ENCODE results near the gene GSTM3. TPM values are rescaled to one million over a fixed set of nuclear protein-coding genes. Genes with fewer than 3 reads are reported as not detected.
"Not testable (repeated sequence)": the region's sequence is repeated elsewhere in the genome, so short reads cannot be mapped to it uniquely, and the experiment has no call there.

The GSTM3 gene
- total RNA-seq, 2 experiments from 2014 or later, result not detected

DNA sequence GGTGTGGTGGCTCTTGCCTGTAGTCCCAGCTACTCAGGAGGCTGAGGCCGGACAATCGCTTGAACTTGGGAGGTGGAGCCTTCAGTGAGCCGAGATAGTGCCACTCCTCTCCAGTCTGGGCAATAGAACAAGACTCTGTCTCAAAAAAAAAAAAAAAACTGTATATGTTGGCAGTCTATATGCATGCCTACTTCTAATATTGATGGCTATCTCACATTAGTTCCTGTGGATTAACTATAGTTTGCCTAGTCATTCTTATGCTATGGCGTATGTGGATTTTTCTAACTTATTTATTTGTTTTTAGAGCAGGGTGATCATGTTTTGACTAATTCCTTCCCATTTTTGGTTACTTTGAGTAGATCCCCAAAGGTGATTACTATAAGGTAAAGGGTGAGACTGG lies 43.8 kb downstream of the GSTM3 start:
- no peaks in the 10 kb centered on the region for H3K9me2 ChIP-seq (ENCODE audit: insufficient read depth, low read length)
- no TSS peak for BruUV-seq (replicated peaks)
- no peak overlapping the region for H2AFZ ChIP-seq (ENCODE audit: low read length)
- ChIA-PET POLR2A (no interaction called here), CTCF (ENCODE audit: unreplicated experiment) (no interaction called here)
- TF ChIP-seq, protein P1, sequence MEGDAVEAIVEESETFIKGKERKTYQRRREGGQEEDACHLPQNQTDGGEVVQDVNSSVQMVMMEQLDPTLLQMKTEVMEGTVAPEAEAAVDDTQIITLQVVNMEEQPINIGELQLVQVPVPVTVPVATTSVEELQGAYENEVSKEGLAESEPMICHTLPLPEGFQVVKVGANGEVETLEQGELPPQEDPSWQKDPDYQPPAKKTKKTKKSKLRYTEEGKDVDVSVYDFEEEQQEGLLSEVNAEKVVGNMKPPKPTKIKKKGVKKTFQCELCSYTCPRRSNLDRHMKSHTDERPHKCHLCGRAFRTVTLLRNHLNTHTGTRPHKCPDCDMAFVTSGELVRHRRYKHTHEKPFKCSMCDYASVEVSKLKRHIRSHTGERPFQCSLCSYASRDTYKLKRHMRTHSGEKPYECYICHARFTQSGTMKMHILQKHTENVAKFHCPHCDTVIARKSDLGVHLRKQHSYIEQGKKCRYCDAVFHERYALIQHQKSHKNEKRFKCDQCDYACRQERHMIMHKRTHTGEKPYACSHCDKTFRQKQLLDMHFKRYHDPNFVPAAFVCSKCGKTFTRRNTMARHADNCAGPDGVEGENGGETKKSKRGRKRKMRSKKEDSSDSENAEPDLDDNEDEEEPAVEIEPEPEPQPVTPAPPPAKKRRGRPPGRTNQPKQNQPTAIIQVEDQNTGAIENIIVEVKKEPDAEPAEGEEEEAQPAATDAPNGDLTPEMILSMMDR (conservative IDR thresholded peaks at IDR 0.05; ENCODE audit: low read length), result no peak
- no peak for TF ChIP-seq EZH2phosphoT487 (IDR thresholded peaks at IDR 0.05; ENCODE audit: borderline replicate concordance, low read depth, low read length)
- H4K20me1 ChIP-seq (ENCODE audit: insufficient read depth, low read length), result no peaks in the 10 kb centered on the region
- H3K79me2 ChIP-seq (ENCODE audit: insufficient read depth, low read depth, low read length), result no peaks in the 10 kb centered on the region
- H3K4me2 ChIP-seq (ENCODE audit: low read length), result no peak overlapping the region
- H3K27ac ChIP-seq (ENCODE audit: low read depth, low read length, poor library complexity, severe bottlenecking), result no peak overlapping the region
- no peaks in the 10 kb centered on the region for H3K9me3 ChIP-seq (ENCODE audit: low read length)
- no peaks in the 10 kb centered on the region for H3K36me3 ChIP-seq (ENCODE audit: insufficient read depth, low read length)
- no peak overlapping the region for H3K4me3 ChIP-seq (ENCODE audit: low read depth, low read length, poor library complexity, severe bottlenecking)
- intact Hi-C loops (cut with micrococcal nuclease; ENCODE audit: unreplicated experiment), result no loop called here
- no peaks in the 10 kb centered on the region for H3K4me1 ChIP-seq (ENCODE audit: insufficient read depth, low read length, poor library complexity, severe bottlenecking)
- DNase-seq (ENCODE audit: low spot score), result no peak

DNA sequence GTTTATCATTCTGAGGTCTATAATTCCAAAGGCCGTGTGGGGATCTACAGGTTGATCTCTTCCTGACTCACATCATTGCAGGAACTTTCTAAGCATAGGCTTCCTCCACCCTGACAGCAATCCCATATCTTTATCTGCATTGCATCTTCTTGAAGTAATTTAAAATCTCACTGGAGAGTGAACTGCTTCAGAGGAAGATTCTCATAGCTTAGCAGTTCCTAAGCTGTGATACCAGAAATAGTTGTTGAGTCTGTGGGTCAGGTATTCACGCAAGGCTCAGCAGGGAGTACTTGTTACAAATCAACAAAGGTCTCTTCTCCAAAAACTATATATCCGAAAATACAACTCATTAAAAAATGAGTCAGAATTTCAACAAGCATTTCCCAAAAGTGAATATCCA lies 45.7 kb downstream of the GSTM3 start:
- BruUV-seq (replicated peaks); H4K20me1 ChIP-seq (ENCODE audit: insufficient read depth, low read length); H3K79me2 ChIP-seq (ENCODE audit: insufficient read depth, low read depth, low read length); H3K4me3 ChIP-seq (ENCODE audit: low read depth, low read length, poor library complexity, severe bottlenecking); CTCF ChIA-PET (ENCODE audit: unreplicated experiment); H2AFZ ChIP-seq (ENCODE audit: low read length); intact Hi-C loops (cut with micrococcal nuclease; ENCODE audit: unreplicated experiment); H3K4me1 ChIP-seq (ENCODE audit: insufficient read depth, low read length, poor library complexity, severe bottlenecking); H3K9me2 ChIP-seq (ENCODE audit: insufficient read depth, low read length); POLR2A ChIA-PET; DNase-seq (ENCODE audit: low spot score); H3K36me3 ChIP-seq (ENCODE audit: insufficient read depth, low read length); H3K9me3 ChIP-seq (ENCODE audit: low read length); H3K27ac ChIP-seq (ENCODE audit: low read depth, low read length, poor library complexity, severe bottlenecking); H3K4me2 ChIP-seq (ENCODE audit: low read length): not testable (repeated sequence)

DNA sequence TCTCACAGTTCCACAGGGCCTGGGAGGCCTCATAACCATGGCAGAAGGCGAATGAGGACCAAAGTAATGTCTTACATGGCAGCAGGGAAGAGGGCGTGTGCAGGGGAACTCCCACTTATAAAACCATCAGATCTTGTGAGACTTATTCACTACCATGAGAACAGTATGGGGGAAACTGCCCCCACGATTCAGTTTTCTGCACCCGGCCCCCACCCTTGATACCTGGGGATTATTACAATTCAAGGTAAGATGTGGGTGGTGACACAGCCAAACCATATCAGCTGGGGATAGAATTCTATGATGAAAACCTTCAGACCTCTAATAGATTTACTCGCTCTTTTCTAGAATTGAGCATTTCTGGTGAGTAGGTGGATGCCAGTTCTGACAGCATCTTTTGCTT lies 46.4 kb downstream of the GSTM3 start:
- H3K36me3 ChIP-seq (ENCODE audit: insufficient read depth, low read length); BruUV-seq (replicated peaks); H3K9me3 ChIP-seq (ENCODE audit: low read length); H3K4me1 ChIP-seq (ENCODE audit: insufficient read depth, low read length, poor library complexity, severe bottlenecking); H3K27ac ChIP-seq (ENCODE audit: low read depth, low read length, poor library complexity, severe bottlenecking); H3K79me2 ChIP-seq (ENCODE audit: insufficient read depth, low read depth, low read length); DNase-seq (ENCODE audit: low spot score); H3K9me2 ChIP-seq (ENCODE audit: insufficient read depth, low read length); H2AFZ ChIP-seq (ENCODE audit: low read length); H3K4me3 ChIP-seq (ENCODE audit: low read depth, low read length, poor library complexity, severe bottlenecking); POLR2A ChIA-PET; intact Hi-C loops (cut with micrococcal nuclease; ENCODE audit: unreplicated experiment); H4K20me1 ChIP-seq (ENCODE audit: insufficient read depth, low read length); H3K4me2 ChIP-seq (ENCODE audit: low read length); CTCF ChIA-PET (ENCODE audit: unreplicated experiment): not testable (repeated sequence)

DNA sequence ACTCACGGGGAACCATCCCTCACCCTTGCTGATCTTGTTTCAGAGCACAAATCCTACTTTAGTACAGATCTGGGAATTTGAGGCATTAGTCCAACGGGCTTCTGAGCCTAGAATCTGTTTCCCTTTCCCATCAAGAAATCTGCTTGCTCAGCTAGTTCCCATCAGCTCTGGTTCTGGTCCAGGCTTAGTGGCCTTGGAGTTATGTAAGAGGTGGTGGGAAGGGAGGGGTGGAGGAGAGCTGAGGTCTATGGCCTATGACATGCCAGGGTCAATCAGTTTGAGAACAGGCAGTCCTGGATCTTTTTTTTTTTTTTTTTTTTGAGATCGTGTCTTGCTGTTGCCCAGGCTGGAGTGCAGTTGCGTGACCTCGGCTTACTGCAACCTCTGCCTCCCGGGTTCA lies 49.1 kb downstream of the GSTM3 start:
- no peaks in the 10 kb centered on the region for H3K79me2 ChIP-seq (ENCODE audit: insufficient read depth, low read depth, low read length)
- no peaks in the 10 kb centered on the region for H3K36me3 ChIP-seq (ENCODE audit: insufficient read depth, low read length)
- H3K4me3 ChIP-seq (ENCODE audit: low read depth, low read length, poor library complexity, severe bottlenecking), result no peak overlapping the region
- CTCF ChIA-PET (ENCODE audit: unreplicated experiment), result no interaction called here
- H4K20me1 ChIP-seq (ENCODE audit: insufficient read depth, low read length), result no peaks in the 10 kb centered on the region
- POLR2A ChIA-PET, result no interaction called here
- no TSS peak for BruUV-seq (replicated peaks)
- no peaks in the 10 kb centered on the region for H3K4me1 ChIP-seq (ENCODE audit: insufficient read depth, low read length, poor library complexity, severe bottlenecking)
- intact Hi-C loops (cut with micrococcal nuclease; ENCODE audit: unreplicated experiment), result no loop called here
- no peak overlapping the region for H3K4me2 ChIP-seq (ENCODE audit: low read length)
- H3K27ac ChIP-seq (ENCODE audit: low read depth, low read length, poor library complexity, severe bottlenecking), result no peak overlapping the region
- no peak overlapping the region for H2AFZ ChIP-seq (ENCODE audit: low read length)
- no peaks in the 10 kb centered on the region for H3K9me2 ChIP-seq (ENCODE audit: insufficient read depth, low read length)
- DNase-seq (ENCODE audit: low spot score), result no peak
- no peak for TF ChIP-seq EZH2phosphoT487 (IDR thresholded peaks at IDR 0.05; ENCODE audit: borderline replicate concordance, low read depth, low read length)
- TF ChIP-seq, protein P1 (conservative IDR thresholded peaks at IDR 0.05; ENCODE audit: low read length), result no peak
- no peaks in the 10 kb centered on the region for H3K9me3 ChIP-seq (ENCODE audit: low read length)

Data from OCI-LY7 (cell line).